ENCODE data around the gene RNF212.

Gene RNF212

DNA sequence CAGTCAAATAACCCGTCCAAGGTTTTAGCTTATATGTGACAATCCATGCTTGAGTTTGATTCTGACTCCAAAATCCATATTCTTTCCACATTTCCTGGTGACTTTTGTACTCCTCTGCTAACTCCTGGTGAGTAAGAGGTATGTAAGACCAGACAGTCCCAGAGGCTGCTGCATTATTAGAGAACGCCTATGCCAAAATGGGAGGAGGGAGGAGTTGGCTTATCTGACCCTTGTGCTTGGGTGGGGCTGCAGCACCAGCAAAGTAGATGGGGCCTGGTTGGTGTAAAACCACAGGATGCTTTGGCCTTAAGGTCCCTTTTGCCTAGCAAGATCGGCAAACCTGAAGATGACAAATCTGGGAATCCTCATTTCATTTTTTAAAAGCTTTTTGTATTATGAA is 9.1 kb upstream of the RNF212 start:
- Histone ChIP-seq H3K36me3 (ENCODE audit: insufficient read depth, low read length) (no peaks in the 10 kb centered on the region), H3K79me2 (ENCODE audit: insufficient read depth, low read length) (no peaks in the 10 kb centered on the region), H3K4me1 (ENCODE audit: insufficient read depth, low read length, poor library complexity, severe bottlenecking) (no peaks in the 10 kb centered on the region), H2AFZ (ENCODE audit: low read length) (no peak overlapping the region), H3K9ac (ENCODE audit: low read depth, low read length, poor library complexity, severe bottlenecking) (no peak overlapping the region), H3K9me2 (replicated peaks; ENCODE audit: low read depth, low read length) (no peaks in the 10 kb centered on the region), H3K4me3 (ENCODE audit: low read length, poor library complexity, severe bottlenecking) (no peak overlapping the region), H3K27me3 (ENCODE audit: insufficient read depth, low read length, poor library complexity, severe bottlenecking) (peaks cover 6% of the 10 kb centered on the region), H3K4me2 (ENCODE audit: low read depth, low read length, poor library complexity, severe bottlenecking) (no peak overlapping the region), H3F3A (ENCODE audit: low read depth) (no peaks in the 10 kb centered on the region), H4K20me1 (ENCODE audit: insufficient read depth, low read length, poor library complexity, severe bottlenecking) (no peaks in the 10 kb centered on the region), H3K9me3 (ENCODE audit: insufficient read depth, low read depth, low read length) (no peaks in the 10 kb centered on the region)
- TF ChIP-seq EZH2phosphoT487 (IDR thresholded peaks at IDR 0.05; ENCODE audit: borderline replicate concordance), result no peak
- TF ChIP-seq, protein P1, sequence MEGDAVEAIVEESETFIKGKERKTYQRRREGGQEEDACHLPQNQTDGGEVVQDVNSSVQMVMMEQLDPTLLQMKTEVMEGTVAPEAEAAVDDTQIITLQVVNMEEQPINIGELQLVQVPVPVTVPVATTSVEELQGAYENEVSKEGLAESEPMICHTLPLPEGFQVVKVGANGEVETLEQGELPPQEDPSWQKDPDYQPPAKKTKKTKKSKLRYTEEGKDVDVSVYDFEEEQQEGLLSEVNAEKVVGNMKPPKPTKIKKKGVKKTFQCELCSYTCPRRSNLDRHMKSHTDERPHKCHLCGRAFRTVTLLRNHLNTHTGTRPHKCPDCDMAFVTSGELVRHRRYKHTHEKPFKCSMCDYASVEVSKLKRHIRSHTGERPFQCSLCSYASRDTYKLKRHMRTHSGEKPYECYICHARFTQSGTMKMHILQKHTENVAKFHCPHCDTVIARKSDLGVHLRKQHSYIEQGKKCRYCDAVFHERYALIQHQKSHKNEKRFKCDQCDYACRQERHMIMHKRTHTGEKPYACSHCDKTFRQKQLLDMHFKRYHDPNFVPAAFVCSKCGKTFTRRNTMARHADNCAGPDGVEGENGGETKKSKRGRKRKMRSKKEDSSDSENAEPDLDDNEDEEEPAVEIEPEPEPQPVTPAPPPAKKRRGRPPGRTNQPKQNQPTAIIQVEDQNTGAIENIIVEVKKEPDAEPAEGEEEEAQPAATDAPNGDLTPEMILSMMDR (conservative IDR thresholded peaks at IDR 0.05; ENCODE audit: low read length), result no peak

- Histone ChIP-seq H3K9ac (ENCODE audit: low read depth, low read length, poor library complexity, severe bottlenecking) (no peak overlapping the region), H3F3A (ENCODE audit: low read depth) (no peaks in the 10 kb centered on the region), H3K9me2 (replicated peaks; ENCODE audit: low read depth, low read length) (no peaks in the 10 kb centered on the region), H3K4me3 (ENCODE audit: low read length, poor library complexity, severe bottlenecking) (no peak overlapping the region), H3K36me3 (ENCODE audit: insufficient read depth, low read length) (no peaks in the 10 kb centered on the region), H3K4me1 (ENCODE audit: insufficient read depth, low read length, poor library complexity, severe bottlenecking) (no peaks in the 10 kb centered on the region), H3K27me3 (ENCODE audit: insufficient read depth, low read length, poor library complexity, severe bottlenecking) (no peaks in the 10 kb centered on the region), H3K9me3 (ENCODE audit: insufficient read depth, low read depth, low read length) (no peaks in the 10 kb centered on the region), H4K20me1 (ENCODE audit: insufficient read depth, low read length, poor library complexity, severe bottlenecking) (no peaks in the 10 kb centered on the region), H3K79me2 (ENCODE audit: insufficient read depth, low read length) (no peaks in the 10 kb centered on the region), H2AFZ (ENCODE audit: low read length) (no peak overlapping the region), H3K4me2 (ENCODE audit: low read depth, low read length, poor library complexity, severe bottlenecking) (no peak overlapping the region)
- no peak for TF ChIP-seq EZH2phosphoT487 (IDR thresholded peaks at IDR 0.05; ENCODE audit: borderline replicate concordance)
- TF ChIP-seq, protein P1 (conservative IDR thresholded peaks at IDR 0.05; ENCODE audit: low read length), result 0 out of 2 replicates have a peak, but pooled peaks have one; percentile 10
These were observed 3.5 kb upstream of the RNF212 start for GRCh38 chr4:1116838-1117237.

- H4K20me1 ChIP-seq (ENCODE audit: insufficient read depth, low read length, poor library complexity, severe bottlenecking), result no peaks in the 10 kb centered on the region
- no peak overlapping the region for H3K4me2 ChIP-seq (ENCODE audit: low read depth, low read length, poor library complexity, severe bottlenecking)
- no peaks in the 10 kb centered on the region for H3K9me2 ChIP-seq (replicated peaks; ENCODE audit: low read depth, low read length)
- no peak for TF ChIP-seq EZH2phosphoT487 (IDR thresholded peaks at IDR 0.05; ENCODE audit: borderline replicate concordance)
- TF ChIP-seq, protein P1 (conservative IDR thresholded peaks at IDR 0.05; ENCODE audit: low read length), result no peak
- no peaks in the 10 kb centered on the region for H3F3A ChIP-seq (ENCODE audit: low read depth)
- no peak overlapping the region for H3K4me3 ChIP-seq (ENCODE audit: low read length, poor library complexity, severe bottlenecking)
- H3K9me3 ChIP-seq (ENCODE audit: insufficient read depth, low read depth, low read length), result no peaks in the 10 kb centered on the region
- H3K27me3 ChIP-seq (ENCODE audit: insufficient read depth, low read length, poor library complexity, severe bottlenecking), result no peaks in the 10 kb centered on the region
- H3K36me3 ChIP-seq (ENCODE audit: insufficient read depth, low read length), result no peaks in the 10 kb centered on the region
- no peaks in the 10 kb centered on the region for H3K4me1 ChIP-seq (ENCODE audit: insufficient read depth, low read length, poor library complexity, severe bottlenecking)
- H3K79me2 ChIP-seq (ENCODE audit: insufficient read depth, low read length), result no peaks in the 10 kb centered on the region
- no peak overlapping the region for H3K9ac ChIP-seq (ENCODE audit: low read depth, low read length, poor library complexity, severe bottlenecking)
- no peak overlapping the region for H2AFZ ChIP-seq (ENCODE audit: low read length)
These were observed 2.3 kb upstream of the RNF212 start for GRCh38 chr4:1115528-1116293.
